ENCODE results near the gene DIP2B. TPM values are rescaled to one million over a fixed set of nuclear protein-coding genes. Genes with fewer than 3 reads are reported as not detected.
"Not testable (repeated sequence)": the region's sequence is repeated elsewhere in the genome, so short reads cannot be mapped to it uniquely, and the experiment has no call there.

DIP2B gene
- total RNA-seq, 4 donors from 2014 or later = 19.8 to 25.9 (median 23.8) TPM

- Histone ChIP-seq H3K4me3 (no peak overlapping the region), H3K27me3 (no peaks in the 10 kb centered on the region), H3K4me1 (peaks cover 0 to 36% (median 7%) of the 10 kb centered on the region in 3 donors), H3K36me3 (no peaks in the 10 kb centered on the region), H3K9me3 (no peaks in the 10 kb centered on the region), H3K27ac (no peak overlapping the region)
- no peak for ATAC-seq
- TF ChIP-seq POLR2AphosphoS5 (IDR thresholded peaks at IDR 0.05) = no peak
- no peak for TF ChIP-seq CTCF (IDR thresholded peaks at IDR 0.05)
- no peak for TF ChIP-seq POLR2A (IDR thresholded peaks at IDR 0.05)
- TF ChIP-seq EP300 (IDR thresholded peaks at IDR 0.05) = no peak
Observed at GRCh38 chr12:50541139-50541538, 36.4 kb downstream of the DIP2B start.

- Histone ChIP-seq H3K27ac (no peak overlapping the region), H3K36me3 (no peaks in the 10 kb centered on the region), H3K4me3 (no peak overlapping the region), H3K9me3 (no peaks in the 10 kb centered on the region), H3K27me3 (no peaks in the 10 kb centered on the region), H3K4me1 (peaks cover 0 to 44% (median 4%) of the 10 kb centered on the region in 3 donors)
- no peak for TF ChIP-seq CTCF (IDR thresholded peaks at IDR 0.05)
- no peak for TF ChIP-seq POLR2A (IDR thresholded peaks at IDR 0.05)
- no peak for TF ChIP-seq EP300 (IDR thresholded peaks at IDR 0.05)
- no peak for TF ChIP-seq POLR2AphosphoS5 (IDR thresholded peaks at IDR 0.05)
- no peak for ATAC-seq
- 25 to 31% methylated on average over 1 of the region's 1 CpG for WGBS, 2 donors (ENCODE audit: low coverage in 1 of 2)
Observed at GRCh38 chr12:50542448-50542847, 37.7 kb downstream of the DIP2B start.

GRCh38 chr12:50543188-50543587, 38.4 kb downstream of the DIP2B start:
- not testable (repeated sequence) for H3K27ac ChIP-seq, ATAC-seq, H3K4me3 ChIP-seq, H3K9me3 ChIP-seq, H3K27me3 ChIP-seq, H3K36me3 ChIP-seq
- 88 to 100% methylated on average over 8 to 9 of the region's 11 CpGs for whole genome bisulfite sequencing, 2 donors (ENCODE audit: low coverage in 1 of 2)
- peaks cover 0 to 37% (median 3%) of the 10 kb centered on the region in 3 donors for H3K4me1 ChIP-seq

- Histone ChIP-seq H3K27ac (no peak overlapping the region), H3K36me3 (no peaks in the 10 kb centered on the region), H3K4me3 (no peak overlapping the region), H3K4me1 (peaks cover 0 to 32% (median 3%) of the 10 kb centered on the region in 3 donors), H3K27me3 (no peaks in the 10 kb centered on the region), H3K9me3 (no peaks in the 10 kb centered on the region)
- ATAC-seq = no peak
- no peak for TF ChIP-seq CTCF (IDR thresholded peaks at IDR 0.05)
- TF ChIP-seq POLR2AphosphoS5 (IDR thresholded peaks at IDR 0.05) = no peak
- no peak for TF ChIP-seq EP300 (IDR thresholded peaks at IDR 0.05)
- TF ChIP-seq POLR2A (IDR thresholded peaks at IDR 0.05) = no peak
- WGBS, 2 donors (ENCODE audit: low coverage in 1 of 2) = 100% methylated on average over 1 to 2 of the region's 5 CpGs
Observed at GRCh38 chr12:50545213-50545612, 40.4 kb downstream of the DIP2B start.

- TF ChIP-seq POLR2A (IDR thresholded peaks at IDR 0.05) (no peak), EP300 (IDR thresholded peaks at IDR 0.05) (no peak), POLR2AphosphoS5 (IDR thresholded peaks at IDR 0.05) (no peak), CTCF (IDR thresholded peaks at IDR 0.05) (no peak)
- WGBS, 2 donors (ENCODE audit: low coverage in 1 of 2) = 62% methylated on average over 3 of the region's 5 CpGs; no CpG with 5 or more reads in 1 of the 2 donors
- H3K27ac ChIP-seq = no peak overlapping the region
- H3K36me3 ChIP-seq = no peaks in the 10 kb centered on the region
- peaks cover 0 to 36% (median 3%) of the 10 kb centered on the region in 3 donors for H3K4me1 ChIP-seq
- H3K27me3 ChIP-seq = no peaks in the 10 kb centered on the region
- no peak for ATAC-seq
- no peaks in the 10 kb centered on the region for H3K9me3 ChIP-seq
- no peak overlapping the region for H3K4me3 ChIP-seq
Observed at GRCh38 chr12:50545786-50546185, 41.0 kb downstream of the DIP2B start.
